Breast epithelium (tissue), 3 donors: ENCODE data around the gene PRKCE.

ENCODE experiments used
- POLR2A ChIP-seq: fragments of 450-650 bp; IDR thresholded peaks from one replicate; pipeline ENCODE4 v1.6.1; 2016; ENCODE audit warnings: antibody characterized with exemption, mild to moderate bottlenecking, moderate library complexity
- TF ChIP-seq, protein P1 (sequence below), 3 donors: fragments of 450-650 bp; IDR thresholded peaks; one replicate each; pipeline ENCODE4 v1.5.1; 2016 to 2017; ENCODE audit warnings: antibody characterized with exemption in 3 of 3, mild to moderate bottlenecking in 3 of 3, moderate library complexity in 3 of 3

DNA sequence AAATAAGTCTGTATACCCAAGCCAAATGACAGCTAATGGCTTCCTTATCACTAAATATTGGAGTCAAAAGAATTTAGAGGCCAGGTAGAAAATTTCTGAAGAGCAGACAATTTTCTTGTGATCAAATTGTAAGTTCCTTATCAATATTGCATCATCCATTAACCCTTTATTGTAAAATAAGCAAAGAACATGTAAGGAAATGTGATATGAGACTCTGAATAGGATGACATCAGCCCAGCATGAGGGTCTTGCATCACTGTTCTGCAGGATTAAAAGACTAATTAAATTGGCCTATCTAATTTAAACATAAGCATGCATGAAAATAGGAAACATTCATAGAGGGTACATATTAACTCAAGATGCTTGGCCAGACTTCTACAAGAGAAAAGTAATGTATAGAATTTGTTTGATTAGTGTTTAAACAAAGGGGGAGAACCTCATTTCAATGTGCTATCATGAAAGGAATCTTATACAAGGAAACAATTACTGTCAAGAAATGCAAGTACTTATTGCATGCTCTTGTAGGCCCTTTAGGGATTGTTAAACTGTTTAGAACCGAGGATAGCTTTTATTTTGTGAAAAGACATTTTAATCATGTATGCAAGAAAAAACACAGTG lies 302.9 kb downstream of the PRKCE start:
- TF ChIP-seq, protein P1, sequence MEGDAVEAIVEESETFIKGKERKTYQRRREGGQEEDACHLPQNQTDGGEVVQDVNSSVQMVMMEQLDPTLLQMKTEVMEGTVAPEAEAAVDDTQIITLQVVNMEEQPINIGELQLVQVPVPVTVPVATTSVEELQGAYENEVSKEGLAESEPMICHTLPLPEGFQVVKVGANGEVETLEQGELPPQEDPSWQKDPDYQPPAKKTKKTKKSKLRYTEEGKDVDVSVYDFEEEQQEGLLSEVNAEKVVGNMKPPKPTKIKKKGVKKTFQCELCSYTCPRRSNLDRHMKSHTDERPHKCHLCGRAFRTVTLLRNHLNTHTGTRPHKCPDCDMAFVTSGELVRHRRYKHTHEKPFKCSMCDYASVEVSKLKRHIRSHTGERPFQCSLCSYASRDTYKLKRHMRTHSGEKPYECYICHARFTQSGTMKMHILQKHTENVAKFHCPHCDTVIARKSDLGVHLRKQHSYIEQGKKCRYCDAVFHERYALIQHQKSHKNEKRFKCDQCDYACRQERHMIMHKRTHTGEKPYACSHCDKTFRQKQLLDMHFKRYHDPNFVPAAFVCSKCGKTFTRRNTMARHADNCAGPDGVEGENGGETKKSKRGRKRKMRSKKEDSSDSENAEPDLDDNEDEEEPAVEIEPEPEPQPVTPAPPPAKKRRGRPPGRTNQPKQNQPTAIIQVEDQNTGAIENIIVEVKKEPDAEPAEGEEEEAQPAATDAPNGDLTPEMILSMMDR (IDR thresholded peaks at IDR 0.05), result no peak
- no peak for TF ChIP-seq POLR2A
